Measurements from ENCODE around the gene KRTAP4-7. TPM values are rescaled to one million over a fixed set of nuclear protein-coding genes. Genes with fewer than 3 reads are reported as not detected.
"Not testable (repeated sequence)": the region's sequence is repeated elsewhere in the genome, so short reads cannot be mapped to it uniquely, and the experiment has no call there.

Gene KRTAP4-7
- total RNA-seq, 1 donor = 0.72 TPM

- Histone ChIP-seq H3K27ac (ENCODE audit: low read depth, low read length) (peak overlapping the region; percentile 91), H3K4me3 (ENCODE audit: insufficient read depth, low read length) (no peak overlapping the region), H3K9me3 (ENCODE audit: low read depth, low read length) (peaks cover 2% of the 10 kb centered on the region), H3K36me3 (ENCODE audit: insufficient read depth, low read length) (no peaks in the 10 kb centered on the region), H2AFZ (ENCODE audit: low read length) (no peak overlapping the region), H3K79me2 (ENCODE audit: insufficient read depth, low read length) (no peaks in the 10 kb centered on the region), H3K27me3 (ENCODE audit: insufficient read depth, low read length) (no peaks in the 10 kb centered on the region), H4K20me1 (ENCODE audit: insufficient read depth, low read length) (no peaks in the 10 kb centered on the region), H3K4me1 (ENCODE audit: insufficient read depth, low read length) (peaks cover 58% of the 10 kb centered on the region), H3K4me2 (ENCODE audit: insufficient read depth, low read length) (peak overlapping the region; percentile 1)
- DNase-seq (ENCODE audit: insufficient read length, low spot score, missing footprints) = peak; percentile 93
- peak; percentile 25 for TF ChIP-seq CTCF (IDR thresholded peaks at IDR 0.05; ENCODE audit: extremely low read depth, low read depth, low read length)
Observed at GRCh38 chr17:41061964-41062363, 22.0 kb upstream of the KRTAP4-7 start.

GRCh38 chr17:41063449-41063848, 20.5 kb upstream of the KRTAP4-7 start:
- H3K79me2 ChIP-seq (ENCODE audit: insufficient read depth, low read length) = no peaks in the 10 kb centered on the region
- H3K27me3 ChIP-seq (ENCODE audit: insufficient read depth, low read length) = no peaks in the 10 kb centered on the region
- H3K9me3 ChIP-seq (ENCODE audit: low read depth, low read length) = no peaks in the 10 kb centered on the region
- no peaks in the 10 kb centered on the region for H4K20me1 ChIP-seq (ENCODE audit: insufficient read depth, low read length)
- DNase-seq (ENCODE audit: insufficient read length, low spot score, missing footprints) = no peak
- no peak overlapping the region for H3K4me3 ChIP-seq (ENCODE audit: insufficient read depth, low read length)
- H3K27ac ChIP-seq (ENCODE audit: low read depth, low read length) = peak overlapping the region; percentile 91
- H3K4me1 ChIP-seq (ENCODE audit: insufficient read depth, low read length) = peaks cover 54% of the 10 kb centered on the region
- TF ChIP-seq CTCF (IDR thresholded peaks at IDR 0.05; ENCODE audit: extremely low read depth, low read depth, low read length) = no peak
- no peak overlapping the region for H2AFZ ChIP-seq (ENCODE audit: low read length)
- H3K36me3 ChIP-seq (ENCODE audit: insufficient read depth, low read length) = no peaks in the 10 kb centered on the region
- H3K4me2 ChIP-seq (ENCODE audit: insufficient read depth, low read length) = no peak overlapping the region

DNA sequence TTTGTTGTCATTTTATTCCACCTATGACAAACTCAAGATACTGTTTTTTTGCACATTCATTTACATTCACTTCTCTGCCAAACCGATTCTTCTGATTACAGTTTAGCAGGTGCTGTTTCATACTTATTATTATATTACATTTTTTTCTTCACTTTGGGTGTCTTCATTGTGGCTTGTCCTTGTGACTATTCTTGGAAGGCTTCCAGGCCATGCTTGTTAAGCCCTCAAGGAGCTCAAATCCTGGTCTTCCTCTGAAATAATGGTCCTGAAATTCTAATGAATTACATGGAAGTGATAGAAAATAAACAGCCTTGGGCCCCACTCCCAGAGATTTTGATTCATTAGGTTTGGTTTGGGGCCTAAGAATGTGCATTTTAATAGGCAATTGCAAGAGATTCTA, 19.6 kb upstream of the KRTAP4-7 start:
- H3K27me3 ChIP-seq (ENCODE audit: insufficient read depth, low read length) = no peaks in the 10 kb centered on the region
- H4K20me1 ChIP-seq (ENCODE audit: insufficient read depth, low read length) = no peaks in the 10 kb centered on the region
- H3K36me3 ChIP-seq (ENCODE audit: insufficient read depth, low read length) = no peaks in the 10 kb centered on the region
- H3K4me2 ChIP-seq (ENCODE audit: insufficient read depth, low read length) = no peak overlapping the region
- no peak for DNase-seq (ENCODE audit: insufficient read length, low spot score, missing footprints)
- H3K4me3 ChIP-seq (ENCODE audit: insufficient read depth, low read length) = no peak overlapping the region
- TF ChIP-seq CTCF (IDR thresholded peaks at IDR 0.05; ENCODE audit: extremely low read depth, low read depth, low read length) = no peak
- H3K27ac ChIP-seq (ENCODE audit: low read depth, low read length) = peak overlapping the region; percentile 91
- H3K9me3 ChIP-seq (ENCODE audit: low read depth, low read length) = no peaks in the 10 kb centered on the region
- H3K4me1 ChIP-seq (ENCODE audit: insufficient read depth, low read length) = peaks cover 46% of the 10 kb centered on the region
- H2AFZ ChIP-seq (ENCODE audit: low read length) = no peak overlapping the region
- no peaks in the 10 kb centered on the region for H3K79me2 ChIP-seq (ENCODE audit: insufficient read depth, low read length)

DNA sequence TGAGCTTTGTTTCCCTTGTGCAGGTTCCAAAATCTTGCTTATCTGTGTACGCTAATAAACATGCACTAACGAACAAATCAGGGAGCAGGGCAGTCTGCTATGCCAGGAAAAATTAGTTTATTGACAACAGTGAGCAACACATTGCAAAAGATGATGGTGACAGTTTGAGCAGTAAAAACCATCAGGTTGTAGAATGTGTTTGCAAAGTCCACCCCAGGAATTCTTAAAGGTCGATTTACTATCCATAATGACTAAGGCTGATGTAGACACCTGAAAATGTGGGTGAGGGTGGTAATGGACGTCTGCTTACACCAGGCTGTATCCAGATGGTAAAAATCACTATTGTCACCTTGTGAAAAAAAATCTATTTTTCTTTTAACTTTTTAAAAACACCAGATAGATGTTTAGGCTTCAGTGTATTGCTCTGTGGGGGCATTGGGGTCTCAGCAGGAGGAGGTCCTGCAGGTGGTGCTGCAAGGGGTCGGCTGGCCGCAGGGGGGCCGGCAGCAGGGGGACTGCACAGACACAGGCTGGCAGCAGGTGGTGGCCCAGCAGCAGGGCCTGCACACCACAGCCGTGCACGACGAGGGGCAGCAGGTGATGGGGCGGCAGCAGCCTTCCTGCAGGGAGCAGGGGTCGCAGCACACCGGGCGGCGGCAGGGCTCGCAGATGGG, 18.8 kb upstream of the KRTAP4-7 start:
- H3K9me3 ChIP-seq (ENCODE audit: low read depth, low read length); H3K4me2 ChIP-seq (ENCODE audit: insufficient read depth, low read length); H3K79me2 ChIP-seq (ENCODE audit: insufficient read depth, low read length); H3K4me3 ChIP-seq (ENCODE audit: insufficient read depth, low read length); H3K36me3 ChIP-seq (ENCODE audit: insufficient read depth, low read length); DNase-seq (ENCODE audit: insufficient read length, low spot score, missing footprints); H2AFZ ChIP-seq (ENCODE audit: low read length); H3K27me3 ChIP-seq (ENCODE audit: insufficient read depth, low read length); H3K27ac ChIP-seq (ENCODE audit: low read depth, low read length); H4K20me1 ChIP-seq (ENCODE audit: insufficient read depth, low read length): not testable (repeated sequence)
- H3K4me1 ChIP-seq (ENCODE audit: insufficient read depth, low read length) = peaks cover 39% of the 10 kb centered on the region
